Endothelial cell of umbilical vein (primary cell): ENCODE results near the gene LDLRAD3. TPM values are rescaled to one million over a fixed set of nuclear protein-coding genes. Genes with fewer than 3 reads are reported as not detected.

Source experiments
- BruUV-seq: library from RNA; stranded (reverse); fragments of 400-500 nt; replicated peaks from 2 replicates; lab custom pipeline; 2021; lab: Mats Ljungman, UMichigan
- CTCF ChIA-PET: fragments of 300-600, 350-600 bp; sonication (Branson Sonifier 250); formaldehyde crosslinking; loops from one replicate; lab custom pipeline; 2021; ENCODE audit warnings: antibody characterized with exemption, inconsistent platforms; lab: Charles Lee
- POLR2A ChIA-PET: fragments of 300-600, 350-600 bp; sonication (Branson Sonifier 250); formaldehyde crosslinking; loops from one replicate; lab custom pipeline; 2021; ENCODE audit warnings: antibody characterized with exemption, inconsistent platforms; lab: Charles Lee
- DNase-seq: peaks from one replicate; pipeline ENCODE4 v3.0.0-alpha.2; 2011; ENCODE audit warnings: low read depth, low spot score
- FAIRE-seq: peaks from 2 replicates; lab custom pipeline; 2011; peaks lifted over from hg19 to GRCh38; lab: Jason Lieb, UNC
- H2AFZ ChIP-seq: 2 replicates; pipeline ENCODE4 v1.6.0; 2012; ENCODE audit warnings: low read depth, low read length, control low read depth, inconsistent platforms
- H3K27ac ChIP-seq: 2 replicates; pipeline ENCODE4 v1.5.1; 2011; ENCODE audit warnings: low read depth, mild to moderate bottlenecking, control low read depth, low read length, moderate library complexity; ENCODE audit not compliant: insufficient read depth
- H3K27me3 ChIP-seq, 2 experiments: 2 replicates each; pipeline versions ENCODE4 v1.6.0 to v1.6.1; 2011; ENCODE audit warnings: low read length in 2 of 2, mixed read lengths in 1 of 2; ENCODE audit not compliant: control insufficient read depth in 2 of 2, insufficient read depth in 2 of 2
- H3K36me3 ChIP-seq, 2 experiments: 2 replicates in 1 of 2; 3 replicates in 1 of 2; pipeline ENCODE4 v1.5.1; 2011; ENCODE audit warnings: low read length in 2 of 2, mild to moderate bottlenecking in 1 of 2, moderate library complexity in 1 of 2; ENCODE audit not compliant: control insufficient read depth in 2 of 2, insufficient read depth in 2 of 2; ENCODE audit errors: extremely low read depth in 1 of 2
- H3K4me1 ChIP-seq: 3 replicates; pipeline ENCODE4 v1.5.1; 2011; ENCODE audit warnings: mild to moderate bottlenecking, low read length; ENCODE audit not compliant: control insufficient read depth, insufficient read depth; ENCODE audit errors: extremely low read depth
- H3K4me2 ChIP-seq: 2 replicates; pipeline ENCODE4 v1.6.1; 2011; ENCODE audit warnings: low read length, control low read depth, mixed read lengths; ENCODE audit not compliant: insufficient read depth
- H3K4me3 ChIP-seq, 3 experiments: fragments of 200-600 bp in 1 of 3; sonication (generic), shearing (Covaris generic) in 1 of 3; replicated peaks in 1 of 3; 2 replicates each; pipeline ENCODE4 v1.5.1; 2011 to 2016; ENCODE audit warnings: control low read depth in 3 of 3, low read length in 3 of 3, mild to moderate bottlenecking in 2 of 3, inconsistent platforms in 1 of 3, low read depth in 1 of 3, moderate library complexity in 1 of 3; ENCODE audit not compliant: insufficient read depth in 1 of 3
- H3K79me2 ChIP-seq: 2 replicates; pipeline ENCODE4 v1.6.0; 2012; ENCODE audit warnings: low read length, inconsistent platforms; ENCODE audit not compliant: control insufficient read depth, insufficient read depth
- H3K9ac ChIP-seq: replicated peaks from 2 replicates; pipeline ENCODE3; 2011; ENCODE audit warnings: low read length, control low read depth; ENCODE audit not compliant: insufficient read depth; ENCODE audit errors: extremely low read depth
- H3K9me1 ChIP-seq: replicated peaks from 3 replicates; pipeline ENCODE4 v1.6.0; 2011; ENCODE audit warnings: mild to moderate bottlenecking, low read length; ENCODE audit not compliant: control insufficient read depth, insufficient read depth; ENCODE audit errors: extremely low read depth
- H3K9me3 ChIP-seq: replicated peaks from 2 replicates; pipeline ENCODE4 v1.5.1; 2012; ENCODE audit warnings: low read length, inconsistent platforms; ENCODE audit not compliant: control insufficient read depth, insufficient read depth
- H4K20me1 ChIP-seq: replicated peaks from 2 replicates; pipeline ENCODE3; 2011; ENCODE audit warnings: mild to moderate bottlenecking, low read length; ENCODE audit not compliant: control insufficient read depth, insufficient read depth; ENCODE audit errors: extremely low read depth
- JUN ChIP-seq: IDR thresholded peaks from 2 replicates; pipeline ENCODE4 v1.6.1; 2011; ENCODE audit warnings: borderline replicate concordance, low read depth; ENCODE audit not compliant: insufficient read length, insufficient read depth
- MYC ChIP-seq: IDR thresholded peaks from one replicate; pipeline ENCODE4 v1.6.1; 2011; ENCODE audit warnings: mild to moderate bottlenecking, low read depth, low read length
- POLR2A ChIP-seq: IDR thresholded peaks from 2 replicates; pipeline ENCODE4 v1.6.1; 2012; ENCODE audit warnings: low read depth, mild to moderate bottlenecking, control low read depth, low read length
- POLR2AphosphoS5 ChIP-seq: IDR thresholded peaks from 2 replicates; pipeline ENCODE4 v1.6.1; 2012; ENCODE audit warnings: low read depth, mild to moderate bottlenecking, control low read depth, low read length, moderate library complexity; ENCODE audit not compliant: insufficient read depth
- dilution Hi-C: fragments of 300-500 bp; cut with MboI; formaldehyde crosslinking; loops from one replicate; pipeline ENCODE4 v1.15.0; 2019; ENCODE audit warnings: low sequenced_read_pairs; ENCODE audit not compliant: extremely low pct_ligation_motif_present
- intact Hi-C: fragments of 100-400 bp; cut with micrococcal nuclease; formaldehyde crosslinking; loops from one replicate; pipeline ENCODE4 v1.10.0; 2022
- polyA plus RNA-seq, 4 experiments: library from polyadenylated mRNA; depleted of rRNA in 3 of 4; stranded (reverse) in 3 of 4; unstranded in 1 of 4; fragments of >200 nt; gene quantifications; 2 replicates each; pipeline versions ENCODE4 v1.2.1 to v1.2.3, GENCODE V29; 2011 to 2012; ENCODE audit warnings: missing spikeins in 1 of 4
- total RNA-seq: library from RNA; stranded (reverse); gene quantifications from 2 replicates; pipeline ENCODE4 v1.2.3, GENCODE V29; 2021
- TF ChIP-seq, protein P1 (sequence below), 2 donors: IDR thresholded peaks; 1 replicate in 1 of 2; 2 replicates in 1 of 2; pipeline ENCODE4 v1.5.1; 2011; ENCODE audit warnings: low read length in 2 of 2, mild to moderate bottlenecking in 2 of 2, moderate library complexity in 2 of 2, control low read depth in 1 of 2, inconsistent platforms in 1 of 2, low read depth in 1 of 2; ENCODE audit not compliant: insufficient read depth in 1 of 2; ENCODE audit errors: extremely low read depth in 1 of 2

Gene LDLRAD3
- total and polyA plus RNA-seq, 2 donors (not counting 3 experiments of a cell fraction or from before 2014, with no cell fraction given) = 17.9 to 25.1 TPM

DNA sequence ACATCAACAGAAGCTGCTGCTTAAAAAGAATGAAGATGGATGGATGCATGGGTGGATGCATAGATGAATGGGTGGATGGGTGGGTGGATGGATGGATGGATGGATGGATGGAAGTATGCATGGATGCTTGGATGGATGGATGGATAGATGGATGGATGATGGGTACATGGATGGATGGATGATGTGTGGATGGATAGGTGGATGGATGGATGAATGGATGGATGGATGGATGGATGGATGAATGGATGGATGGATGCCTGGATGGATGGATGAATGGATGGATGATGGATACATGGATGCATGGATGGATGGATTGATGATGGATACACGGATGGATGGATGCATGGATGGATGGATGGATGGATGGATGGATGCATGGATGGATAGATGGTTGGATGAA, 110.8 kb downstream of the LDLRAD3 start:
- H2AFZ ChIP-seq = no peak overlapping the region
- dilution Hi-C loops (no loop called here), intact Hi-C loops (no loop called here)
- no peaks in the 10 kb centered on the region for H4K20me1 ChIP-seq
- no TSS peak for BruUV-seq
- no peak for FAIRE-seq
- H3K9me3 ChIP-seq = no peaks in the 10 kb centered on the region
- POLR2A ChIA-PET = no interaction called here
- H3K9me1 ChIP-seq = no peaks in the 10 kb centered on the region
- no peak overlapping the region for H3K4me2 ChIP-seq
- H3K79me2 ChIP-seq = no peaks in the 10 kb centered on the region
- H3K4me3 ChIP-seq = no peak overlapping the region
- DNase-seq = no peak
- no peak for TF ChIP-seq JUN
- TF ChIP-seq POLR2A = no peak
- no peak for TF ChIP-seq POLR2AphosphoS5
- H3K27ac ChIP-seq = no peak overlapping the region
- no peaks in the 10 kb centered on the region for H3K27me3 ChIP-seq
- no peak overlapping the region for H3K9ac ChIP-seq
- H3K36me3 ChIP-seq = no peaks in the 10 kb centered on the region
- peaks cover 18% of the 10 kb centered on the region for H3K4me1 ChIP-seq
- CTCF ChIA-PET = interaction anchor here (3.0 to 6.8 kb wide), 2 partner anchors 12 to 234 kb away, joined by 25 to 98 read pairs; no protein-coding TSS in a partner anchor

DNA sequence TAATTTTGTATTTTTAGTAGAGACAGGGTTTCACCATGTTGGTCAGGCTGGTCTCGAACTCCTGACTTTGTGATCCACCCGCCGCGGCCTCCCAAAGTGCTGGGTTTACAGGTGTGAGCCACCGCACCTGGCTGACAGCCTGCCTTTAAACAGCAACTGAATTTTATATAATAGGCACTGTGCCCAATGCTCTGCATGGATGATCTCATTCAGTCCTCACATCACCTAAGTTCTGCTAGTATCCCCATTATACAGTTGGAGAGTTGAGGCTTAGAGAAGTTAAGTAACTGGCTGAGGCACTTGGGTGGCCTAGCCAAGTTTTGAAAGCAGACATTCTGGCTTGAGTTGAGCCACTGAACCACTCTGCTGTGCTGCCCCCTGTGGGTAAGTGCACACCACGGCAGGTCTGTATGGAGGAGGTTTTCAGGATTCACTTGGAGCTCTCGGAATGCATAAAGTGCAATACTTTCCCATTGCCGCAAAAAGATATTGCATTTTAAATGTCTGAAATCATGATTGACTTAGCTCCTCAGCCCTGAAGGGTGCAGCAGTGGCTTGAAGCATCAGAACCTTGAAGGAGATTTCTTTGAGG, 112.4 kb downstream of the LDLRAD3 start:
- CTCF ChIA-PET = interaction anchor here (0.6 to 6.8 kb wide), 44 partner anchors 10 to 521 kb away, joined by 3 to 98 read pairs (median 5); partner anchors contain the start of gene FJX1
- H3K9ac ChIP-seq = no peak overlapping the region
- TF ChIP-seq, protein P1, sequence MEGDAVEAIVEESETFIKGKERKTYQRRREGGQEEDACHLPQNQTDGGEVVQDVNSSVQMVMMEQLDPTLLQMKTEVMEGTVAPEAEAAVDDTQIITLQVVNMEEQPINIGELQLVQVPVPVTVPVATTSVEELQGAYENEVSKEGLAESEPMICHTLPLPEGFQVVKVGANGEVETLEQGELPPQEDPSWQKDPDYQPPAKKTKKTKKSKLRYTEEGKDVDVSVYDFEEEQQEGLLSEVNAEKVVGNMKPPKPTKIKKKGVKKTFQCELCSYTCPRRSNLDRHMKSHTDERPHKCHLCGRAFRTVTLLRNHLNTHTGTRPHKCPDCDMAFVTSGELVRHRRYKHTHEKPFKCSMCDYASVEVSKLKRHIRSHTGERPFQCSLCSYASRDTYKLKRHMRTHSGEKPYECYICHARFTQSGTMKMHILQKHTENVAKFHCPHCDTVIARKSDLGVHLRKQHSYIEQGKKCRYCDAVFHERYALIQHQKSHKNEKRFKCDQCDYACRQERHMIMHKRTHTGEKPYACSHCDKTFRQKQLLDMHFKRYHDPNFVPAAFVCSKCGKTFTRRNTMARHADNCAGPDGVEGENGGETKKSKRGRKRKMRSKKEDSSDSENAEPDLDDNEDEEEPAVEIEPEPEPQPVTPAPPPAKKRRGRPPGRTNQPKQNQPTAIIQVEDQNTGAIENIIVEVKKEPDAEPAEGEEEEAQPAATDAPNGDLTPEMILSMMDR (IDR thresholded peaks at IDR 0.05; ENCODE audit: extremely low read depth in 1 of 2, insufficient read depth in 1 of 2, low read depth in 1 of 2, low read length in 2 of 2) = peak; percentile 69 to 73
- TF ChIP-seq MYC = no peak
- no peak overlapping the region for H3K27ac ChIP-seq
- no peaks in the 10 kb centered on the region for H3K79me2 ChIP-seq
- H2AFZ ChIP-seq = no peak overlapping the region
- FAIRE-seq = peak; percentile 35
- H3K9me3 ChIP-seq = no peaks in the 10 kb centered on the region
- no peak overlapping the region for H3K4me3 ChIP-seq
- no peaks in the 10 kb centered on the region for H4K20me1 ChIP-seq
- DNase-seq = peak; percentile 58
- dilution Hi-C loops (no loop called here), intact Hi-C loops (loop anchor here (1.0 kb wide), 2 partner anchors 202 to 234 kb away; no protein-coding TSS in a partner anchor)
- no TSS peak for BruUV-seq
- H3K36me3 ChIP-seq = no peaks in the 10 kb centered on the region
- POLR2A ChIA-PET = no interaction called here
- H3K4me1 ChIP-seq = peaks cover 18% of the 10 kb centered on the region
- H3K27me3 ChIP-seq = no peaks in the 10 kb centered on the region
- H3K9me1 ChIP-seq = no peaks in the 10 kb centered on the region
- no peak overlapping the region for H3K4me2 ChIP-seq
